Tibial artery (tissue), 4 donors: ENCODE data around the gene KRTCAP2.

ENCODE experiments used
- DNase-seq, 2 donors: peaks; one replicate each; pipeline ENCODE4 v3.0.0-alpha.2; 2019
- H3K27ac ChIP-seq, 2 donors: fragments of 200-600 bp; sonication (generic) in 1 of 2; 1 replicate in 1 of 2; 2 replicates in 1 of 2; pipeline ENCODE4 v1.5.1; 2018 to 2019; ENCODE audit warnings: mild to moderate bottlenecking in 1 of 2
- H3K27me3 ChIP-seq, 2 donors: fragments of 200-600 bp; sonication (generic) in 1 of 2; one replicate each; pipeline versions ENCODE4 v1.5.1 to v1.6.0; 2016 to 2019
- H3K36me3 ChIP-seq, 3 donors: fragments of 200-600 bp; sonication (generic) in 2 of 3; one replicate each; pipeline ENCODE4 v1.5.1; 2016 to 2019; ENCODE audit warnings: mild to moderate bottlenecking in 2 of 3
- H3K4me1 ChIP-seq, 4 donors: fragments of 200-600 bp; sonication (generic) in 2 of 4; 1 replicate in 3 of 4; 2 replicates in 1 of 4; pipeline ENCODE4 v1.5.1; 2016 to 2019
- H3K4me3 ChIP-seq, 2 donors: fragments of 200-600 bp; sonication (generic) in 1 of 2; 1 replicate in 1 of 2; 2 replicates in 1 of 2; pipeline ENCODE4 v1.5.1; 2018 to 2019; ENCODE audit warnings: mild to moderate bottlenecking in 2 of 2
- H3K9me3 ChIP-seq, 3 donors: fragments of 200-600 bp; sonication (generic) in 1 of 3; one replicate each; pipeline ENCODE4 v1.5.1; 2016 to 2019
- intact Hi-C: fragments of 100-400 bp; cut with DNase I; formaldehyde crosslinking; loops from one replicate; pipeline ENCODE4 v1.15.0; 2023; ENCODE audit warnings: low total_unique reads
- TF ChIP-seq, protein P1 (sequence below), 2 experiments: fragments of 200-600 bp in 1 of 2; fragments of 450-650 bp in 1 of 2; IDR thresholded peaks; one replicate each; pipeline ENCODE4 v1.5.1; 2017 to 2019; ENCODE audit warnings: antibody characterized with exemption in 2 of 2, mild to moderate bottlenecking in 1 of 2, moderate library complexity in 1 of 2

Gene KRTCAP2

DNA sequence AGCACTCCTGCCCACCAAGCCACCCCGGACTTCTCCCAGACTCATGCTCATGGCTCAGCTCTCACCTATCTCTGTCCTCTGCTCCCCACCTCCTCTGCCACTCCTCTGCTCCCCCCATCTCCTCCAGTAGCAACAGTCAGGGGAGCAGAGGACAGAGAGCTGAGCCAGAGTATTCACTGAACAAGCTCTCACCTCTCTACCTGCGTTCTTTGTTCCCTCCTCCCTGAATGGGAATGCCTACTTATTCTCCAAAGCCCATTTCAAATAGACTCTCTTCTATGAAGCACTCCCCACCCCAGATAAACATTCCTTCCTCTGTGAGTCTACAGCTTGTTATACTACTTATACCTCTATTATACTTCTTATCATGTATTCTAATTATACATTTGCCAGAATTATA, 51.9 kb downstream of the KRTCAP2 start:
- Histone ChIP-seq H3K4me1 (peaks cover 0 to 18% (median 3%) of the 10 kb centered on the region in 4 donors), H3K27me3 (peaks cover 0 to 17% of the 10 kb centered on the region in 2 donors), H3K4me3 (no peak overlapping the region), H3K36me3 (no peaks in the 10 kb centered on the region), H3K27ac (no peak overlapping the region), H3K9me3 (no peaks in the 10 kb centered on the region)
- no peak for DNase-seq
- TF ChIP-seq, protein P1, sequence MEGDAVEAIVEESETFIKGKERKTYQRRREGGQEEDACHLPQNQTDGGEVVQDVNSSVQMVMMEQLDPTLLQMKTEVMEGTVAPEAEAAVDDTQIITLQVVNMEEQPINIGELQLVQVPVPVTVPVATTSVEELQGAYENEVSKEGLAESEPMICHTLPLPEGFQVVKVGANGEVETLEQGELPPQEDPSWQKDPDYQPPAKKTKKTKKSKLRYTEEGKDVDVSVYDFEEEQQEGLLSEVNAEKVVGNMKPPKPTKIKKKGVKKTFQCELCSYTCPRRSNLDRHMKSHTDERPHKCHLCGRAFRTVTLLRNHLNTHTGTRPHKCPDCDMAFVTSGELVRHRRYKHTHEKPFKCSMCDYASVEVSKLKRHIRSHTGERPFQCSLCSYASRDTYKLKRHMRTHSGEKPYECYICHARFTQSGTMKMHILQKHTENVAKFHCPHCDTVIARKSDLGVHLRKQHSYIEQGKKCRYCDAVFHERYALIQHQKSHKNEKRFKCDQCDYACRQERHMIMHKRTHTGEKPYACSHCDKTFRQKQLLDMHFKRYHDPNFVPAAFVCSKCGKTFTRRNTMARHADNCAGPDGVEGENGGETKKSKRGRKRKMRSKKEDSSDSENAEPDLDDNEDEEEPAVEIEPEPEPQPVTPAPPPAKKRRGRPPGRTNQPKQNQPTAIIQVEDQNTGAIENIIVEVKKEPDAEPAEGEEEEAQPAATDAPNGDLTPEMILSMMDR (IDR thresholded peaks at IDR 0.05), result no peak
- intact Hi-C loops, result no loop called here

DNA sequence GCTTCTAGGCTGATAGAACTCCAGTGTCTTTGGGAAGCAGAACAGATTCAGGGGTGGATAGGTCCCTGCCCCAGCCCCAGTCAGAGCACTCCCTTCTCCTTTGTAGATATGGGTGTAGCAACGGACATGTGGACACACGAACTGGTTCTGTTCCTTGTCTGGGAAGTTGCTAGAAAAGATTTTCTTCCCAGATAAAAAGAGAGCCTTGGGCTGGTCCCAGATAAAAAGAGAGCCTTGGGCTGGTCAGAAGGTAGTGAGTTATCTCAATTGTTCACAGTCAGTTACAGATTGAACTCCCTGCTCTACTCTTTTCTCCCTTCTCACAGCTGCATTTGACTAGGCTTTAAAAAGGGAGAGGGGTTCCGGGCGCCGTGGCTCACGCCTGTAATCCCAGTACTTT, 52.9 kb downstream of the KRTCAP2 start:
- no peaks in the 10 kb centered on the region for H3K9me3 ChIP-seq
- no peak overlapping the region for H3K4me3 ChIP-seq
- no peak for DNase-seq
- peaks cover 0 to 20% of the 10 kb centered on the region in 2 donors for H3K27me3 ChIP-seq
- H3K36me3 ChIP-seq, result no peaks in the 10 kb centered on the region
- TF ChIP-seq, protein P1 (IDR thresholded peaks at IDR 0.05), result no peak
- H3K4me1 ChIP-seq, result peaks cover 0 to 9% (median 0%) of the 10 kb centered on the region in 4 donors
- intact Hi-C loops, result no loop called here
- no peak overlapping the region for H3K27ac ChIP-seq
